SK-N-SH (cell line): ENCODE data around the gene TADA2B.

Experiments used
- FOXJ3 ChIP-seq: sonication (generic); formaldehyde crosslinking; IDR thresholded peaks from 2 replicates; pipeline ENCODE4 v1.5.1; 2020; ENCODE audit warnings: mild to moderate bottlenecking, missing genetic modification reagents
- MXI1 ChIP-seq: IDR thresholded peaks from 2 replicates; pipeline ENCODE4 v1.6.1; 2012; ENCODE audit warnings: mild to moderate bottlenecking, low read depth, low read length, improper control_type of control experiment
- POLR2AphosphoS5 ChIP-seq: IDR thresholded peaks from 2 replicates; pipeline ENCODE4 v1.6.1; 2012; ENCODE audit warnings: low read depth, low read length
- TF ChIP-seq, protein P1 (sequence below): IDR thresholded peaks from 2 replicates; pipeline ENCODE4 v1.6.1; 2012; ENCODE audit warnings: mild to moderate bottlenecking, low read depth, low read length, moderate library complexity
- TF ChIP-seq, protein P2 (sequence below): IDR thresholded peaks from 2 replicates; pipeline ENCODE4 v1.4.0; 2012; ENCODE audit warnings: low read depth

DNA sequence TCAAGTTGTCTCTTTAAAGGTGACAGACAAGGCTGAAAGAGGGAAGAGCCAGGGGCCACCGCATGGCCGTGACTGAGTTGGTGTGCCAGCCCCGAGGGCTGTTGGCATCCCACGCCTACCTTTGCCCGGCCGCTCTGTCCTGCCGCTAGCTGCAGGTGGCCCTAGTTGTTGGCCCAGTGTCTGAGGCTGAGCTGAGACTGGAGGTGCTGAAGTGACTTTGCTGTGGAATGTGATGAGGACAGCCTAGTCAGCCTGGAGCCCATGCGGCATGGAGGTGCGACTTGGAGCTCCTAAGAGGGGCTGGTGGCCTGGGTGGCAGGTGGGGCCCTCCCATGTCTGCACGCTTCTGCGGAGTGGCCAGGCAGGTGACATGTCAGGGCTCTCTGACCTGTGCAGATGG is 6.6 kb downstream of the TADA2B start:
- TF ChIP-seq FOXJ3 (CRISPR knock-in tag), result no peak
- no peak for TF ChIP-seq POLR2AphosphoS5
- TF ChIP-seq, protein P1, sequence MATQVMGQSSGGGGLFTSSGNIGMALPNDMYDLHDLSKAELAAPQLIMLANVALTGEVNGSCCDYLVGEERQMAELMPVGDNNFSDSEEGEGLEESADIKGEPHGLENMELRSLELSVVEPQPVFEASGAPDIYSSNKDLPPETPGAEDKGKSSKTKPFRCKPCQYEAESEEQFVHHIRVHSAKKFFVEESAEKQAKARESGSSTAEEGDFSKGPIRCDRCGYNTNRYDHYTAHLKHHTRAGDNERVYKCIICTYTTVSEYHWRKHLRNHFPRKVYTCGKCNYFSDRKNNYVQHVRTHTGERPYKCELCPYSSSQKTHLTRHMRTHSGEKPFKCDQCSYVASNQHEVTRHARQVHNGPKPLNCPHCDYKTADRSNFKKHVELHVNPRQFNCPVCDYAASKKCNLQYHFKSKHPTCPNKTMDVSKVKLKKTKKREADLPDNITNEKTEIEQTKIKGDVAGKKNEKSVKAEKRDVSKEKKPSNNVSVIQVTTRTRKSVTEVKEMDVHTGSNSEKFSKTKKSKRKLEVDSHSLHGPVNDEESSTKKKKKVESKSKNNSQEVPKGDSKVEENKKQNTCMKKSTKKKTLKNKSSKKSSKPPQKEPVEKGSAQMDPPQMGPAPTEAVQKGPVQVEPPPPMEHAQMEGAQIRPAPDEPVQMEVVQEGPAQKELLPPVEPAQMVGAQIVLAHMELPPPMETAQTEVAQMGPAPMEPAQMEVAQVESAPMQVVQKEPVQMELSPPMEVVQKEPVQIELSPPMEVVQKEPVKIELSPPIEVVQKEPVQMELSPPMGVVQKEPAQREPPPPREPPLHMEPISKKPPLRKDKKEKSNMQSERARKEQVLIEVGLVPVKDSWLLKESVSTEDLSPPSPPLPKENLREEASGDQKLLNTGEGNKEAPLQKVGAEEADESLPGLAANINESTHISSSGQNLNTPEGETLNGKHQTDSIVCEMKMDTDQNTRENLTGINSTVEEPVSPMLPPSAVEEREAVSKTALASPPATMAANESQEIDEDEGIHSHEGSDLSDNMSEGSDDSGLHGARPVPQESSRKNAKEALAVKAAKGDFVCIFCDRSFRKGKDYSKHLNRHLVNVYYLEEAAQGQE, result no peak
- no peak for TF ChIP-seq MXI1
- TF ChIP-seq, protein P2, sequence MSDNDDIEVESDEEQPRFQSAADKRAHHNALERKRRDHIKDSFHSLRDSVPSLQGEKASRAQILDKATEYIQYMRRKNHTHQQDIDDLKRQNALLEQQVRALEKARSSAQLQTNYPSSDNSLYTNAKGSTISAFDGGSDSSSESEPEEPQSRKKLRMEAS, result no peak
